HEK293T (cell line): Measurements from ENCODE around the gene CSNK2A1.

ENCODE experiments used
- ARNT ChIP-seq: fragments of 450-650 bp; IDR thresholded peaks from 2 replicates; pipeline ENCODE4 v1.6.1; 2017; ENCODE audit warnings: mild to moderate bottlenecking
- BHLHE40 ChIP-seq: fragments of 450-650 bp; IDR thresholded peaks from 2 replicates; pipeline ENCODE4 v1.6.1; 2016; ENCODE audit warnings: mild to moderate bottlenecking, moderate library complexity, borderline replicate concordance
- FOXM1 ChIP-seq: fragments of 450-650 bp; IDR thresholded peaks from 2 replicates; pipeline ENCODE4 v1.6.1; 2017; ENCODE audit warnings: mild to moderate bottlenecking, borderline replicate concordance
- HDGF ChIP-seq: fragments of 450-650 bp; IDR thresholded peaks from 2 replicates; pipeline ENCODE4 v1.6.1; 2017; ENCODE audit warnings: antibody characterized with exemption, borderline replicate concordance
- L3MBTL2 ChIP-seq: fragments of 450-650 bp; conservative IDR thresholded peaks from 2 replicates; pipeline ENCODE4 v1.6.1; 2016; ENCODE audit warnings: mild to moderate bottlenecking
- PKNOX1 ChIP-seq: fragments of 450-650 bp; IDR thresholded peaks from 2 replicates; pipeline ENCODE4 v1.6.1; 2016
- SP1 ChIP-seq: fragments of 450-650 bp; IDR thresholded peaks from 2 replicates; pipeline ENCODE4 v1.6.1; 2017
- TARDBP ChIP-seq: fragments of 450-650 bp; IDR thresholded peaks from 2 replicates; pipeline ENCODE4 v1.6.1; 2016
- ZNF384 ChIP-seq: fragments of 450-650 bp; IDR thresholded peaks from 2 replicates; pipeline ENCODE4 v1.6.1; 2016

GRCh38 chr20:584161-584970, 40.8 kb upstream of the CSNK2A1 start:
- TF ChIP-seq L3MBTL2 (no peak), BHLHE40 (no peak), PKNOX1 (no peak), HDGF (no peak), ARNT (no peak), ZNF384 (no peak), TARDBP (no peak), FOXM1 (no peak), SP1 (no peak)
